HL-60 (cell line): ENCODE data around the gene EDIL3.

Experiments used
- DNase-seq, 2 experiments: peaks; one replicate each; pipeline ENCODE4 v3.0.0-alpha.2; 2010 to 2020; ENCODE audit warnings: low read depth in 1 of 2, low spot score in 1 of 2
- H3K27ac ChIP-seq: fragments of 250-450 bp; sonication (Bioruptor Pico); replicated peaks from 2 replicates; pipeline ENCODE4 v1.5.1; 2020; ENCODE audit warnings: mild to moderate bottlenecking, moderate library complexity
- H3K27me3 ChIP-seq: fragments of 250-450 bp; sonication (Bioruptor Pico); 2 replicates; pipeline ENCODE4 v1.5.1; 2021; ENCODE audit warnings: mild to moderate bottlenecking, moderate library complexity; ENCODE audit not compliant: insufficient read depth, poor library complexity, severe bottlenecking
- H3K4me3 ChIP-seq: replicated peaks from 2 replicates; pipeline ENCODE4 v1.5.1; 2011; ENCODE audit warnings: mild to moderate bottlenecking, control low read depth, low read length; ENCODE audit not compliant: insufficient read depth
- GABPA ChIP-seq: IDR thresholded peaks from 2 replicates; pipeline ENCODE4 v1.6.1; 2012; ENCODE audit warnings: low read depth
- POLR2AphosphoS5 ChIP-seq: IDR thresholded peaks from 2 replicates; pipeline ENCODE4 v1.6.1; 2012; ENCODE audit warnings: low read depth
- REST ChIP-seq: IDR thresholded peaks from 2 replicates; pipeline ENCODE4 v1.6.1; 2012; ENCODE audit warnings: low read depth; ENCODE audit not compliant: insufficient replicate concordance
- SPI1 ChIP-seq: IDR thresholded peaks from 2 replicates; pipeline ENCODE4 v1.6.1; 2012; ENCODE audit warnings: low read depth, mild to moderate bottlenecking, borderline replicate concordance
- TF ChIP-seq, protein P1 (sequence below): IDR thresholded peaks from one replicate; pipeline ENCODE4 v1.5.1; 2011; ENCODE audit warnings: low read length, control low read depth, inconsistent platforms; ENCODE audit not compliant: insufficient read depth

The EDIL3 gene

GRCh38 chr5:84273517-84273883 is 111.2 kb downstream of the EDIL3 start:
- Histone ChIP-seq H3K27me3 (no peaks in the 10 kb centered on the region), H3K4me3 (no peak overlapping the region), H3K27ac (no peak overlapping the region)
- TF ChIP-seq GABPA (no peak), POLR2AphosphoS5 (no peak), REST (no peak), SPI1 (no peak)
- DNase-seq, result no peak

GRCh38 chr5:84272771-84273516 is 111.7 kb downstream of the EDIL3 start:
- DNase-seq, result no peak
- Histone ChIP-seq H3K4me3 (no peak overlapping the region), H3K27me3 (no peaks in the 10 kb centered on the region), H3K27ac (no peak overlapping the region)
- TF ChIP-seq, protein P1, sequence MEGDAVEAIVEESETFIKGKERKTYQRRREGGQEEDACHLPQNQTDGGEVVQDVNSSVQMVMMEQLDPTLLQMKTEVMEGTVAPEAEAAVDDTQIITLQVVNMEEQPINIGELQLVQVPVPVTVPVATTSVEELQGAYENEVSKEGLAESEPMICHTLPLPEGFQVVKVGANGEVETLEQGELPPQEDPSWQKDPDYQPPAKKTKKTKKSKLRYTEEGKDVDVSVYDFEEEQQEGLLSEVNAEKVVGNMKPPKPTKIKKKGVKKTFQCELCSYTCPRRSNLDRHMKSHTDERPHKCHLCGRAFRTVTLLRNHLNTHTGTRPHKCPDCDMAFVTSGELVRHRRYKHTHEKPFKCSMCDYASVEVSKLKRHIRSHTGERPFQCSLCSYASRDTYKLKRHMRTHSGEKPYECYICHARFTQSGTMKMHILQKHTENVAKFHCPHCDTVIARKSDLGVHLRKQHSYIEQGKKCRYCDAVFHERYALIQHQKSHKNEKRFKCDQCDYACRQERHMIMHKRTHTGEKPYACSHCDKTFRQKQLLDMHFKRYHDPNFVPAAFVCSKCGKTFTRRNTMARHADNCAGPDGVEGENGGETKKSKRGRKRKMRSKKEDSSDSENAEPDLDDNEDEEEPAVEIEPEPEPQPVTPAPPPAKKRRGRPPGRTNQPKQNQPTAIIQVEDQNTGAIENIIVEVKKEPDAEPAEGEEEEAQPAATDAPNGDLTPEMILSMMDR, result no peak
- TF ChIP-seq REST, result no peak
- TF ChIP-seq POLR2AphosphoS5, result no peak
- TF ChIP-seq SPI1, result no peak
- no peak for TF ChIP-seq GABPA

GRCh38 chr5:84265739-84266550 is 118.7 kb downstream of the EDIL3 start:
- no peak for TF ChIP-seq REST
- TF ChIP-seq SPI1, result no peak
- TF ChIP-seq, protein P1, result no peak
- no peak for TF ChIP-seq POLR2AphosphoS5
- TF ChIP-seq GABPA, result no peak
- DNase-seq, result no peak
- no peaks in the 10 kb centered on the region for H3K27me3 ChIP-seq
- no peak overlapping the region for H3K27ac ChIP-seq
- H3K4me3 ChIP-seq, result no peak overlapping the region
